D721Med (cell line): ENCODE measurements around the gene ATXN7L3B.
"Not testable (repeated sequence)": the region's sequence is repeated elsewhere in the genome, so short reads cannot be mapped to it uniquely, and the experiment has no call there.

Experiments
- DNase-seq: peaks from one replicate; pipeline ENCODE4 v3.0.0; 2011; ENCODE audit warnings: low spot score; ENCODE audit not compliant: insufficient read length
- FAIRE-seq: peaks from 2 replicates; lab custom pipeline; 2011; peaks lifted over from hg19 to GRCh38; lab: Jason Lieb, UNC
- TF ChIP-seq, protein P1 (sequence below): IDR thresholded peaks from 2 replicates; pipeline ENCODE4 v1.5.1; 2012; ENCODE audit warnings: mild to moderate bottlenecking, control low read depth; ENCODE audit not compliant: insufficient read depth; ENCODE audit errors: missing control alignments

The ATXN7L3B gene

DNA sequence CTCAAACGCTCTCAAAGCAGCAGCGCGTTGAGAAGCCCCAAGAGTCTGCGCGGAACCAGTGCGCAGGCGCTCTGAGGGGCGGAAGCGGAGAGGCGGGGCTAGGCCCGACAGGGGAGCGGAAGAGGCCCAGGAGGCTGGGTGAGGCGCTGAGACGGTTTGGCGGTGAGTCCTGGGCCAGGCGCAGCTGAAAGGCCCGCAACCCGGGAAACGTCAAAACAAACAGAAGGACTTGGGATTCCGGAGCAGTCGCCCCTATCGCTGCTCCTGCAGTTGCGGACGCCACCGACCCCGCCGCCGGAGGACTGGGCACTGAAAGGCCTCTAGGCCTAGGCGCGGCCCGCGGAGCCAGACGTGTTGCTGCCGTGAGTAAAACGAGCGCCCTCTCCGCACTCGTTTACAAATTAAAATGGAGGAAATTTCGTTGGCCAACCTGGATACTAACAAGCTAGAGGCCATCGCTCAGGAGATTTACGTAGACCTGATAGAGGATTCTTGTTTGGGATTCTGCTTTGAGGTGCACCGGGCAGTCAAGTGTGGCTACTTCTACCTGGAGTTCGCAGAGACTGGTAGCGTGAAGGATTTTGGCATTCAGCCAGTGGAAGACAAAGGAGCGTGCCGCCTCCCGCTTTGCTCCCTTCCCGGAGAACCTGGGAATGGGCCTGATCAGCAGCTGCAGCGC is at the start of gene ATXN7L3B:
ATXN7L3B (plus strand) TSS at position 129 of the 679 bp plus-strand sequence; CDS start at position 407, 278 bp downstream.
- TF ChIP-seq, protein P1, sequence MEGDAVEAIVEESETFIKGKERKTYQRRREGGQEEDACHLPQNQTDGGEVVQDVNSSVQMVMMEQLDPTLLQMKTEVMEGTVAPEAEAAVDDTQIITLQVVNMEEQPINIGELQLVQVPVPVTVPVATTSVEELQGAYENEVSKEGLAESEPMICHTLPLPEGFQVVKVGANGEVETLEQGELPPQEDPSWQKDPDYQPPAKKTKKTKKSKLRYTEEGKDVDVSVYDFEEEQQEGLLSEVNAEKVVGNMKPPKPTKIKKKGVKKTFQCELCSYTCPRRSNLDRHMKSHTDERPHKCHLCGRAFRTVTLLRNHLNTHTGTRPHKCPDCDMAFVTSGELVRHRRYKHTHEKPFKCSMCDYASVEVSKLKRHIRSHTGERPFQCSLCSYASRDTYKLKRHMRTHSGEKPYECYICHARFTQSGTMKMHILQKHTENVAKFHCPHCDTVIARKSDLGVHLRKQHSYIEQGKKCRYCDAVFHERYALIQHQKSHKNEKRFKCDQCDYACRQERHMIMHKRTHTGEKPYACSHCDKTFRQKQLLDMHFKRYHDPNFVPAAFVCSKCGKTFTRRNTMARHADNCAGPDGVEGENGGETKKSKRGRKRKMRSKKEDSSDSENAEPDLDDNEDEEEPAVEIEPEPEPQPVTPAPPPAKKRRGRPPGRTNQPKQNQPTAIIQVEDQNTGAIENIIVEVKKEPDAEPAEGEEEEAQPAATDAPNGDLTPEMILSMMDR, result no peak
- FAIRE-seq (no peak), DNase-seq (peak; percentile 77)

DNA sequence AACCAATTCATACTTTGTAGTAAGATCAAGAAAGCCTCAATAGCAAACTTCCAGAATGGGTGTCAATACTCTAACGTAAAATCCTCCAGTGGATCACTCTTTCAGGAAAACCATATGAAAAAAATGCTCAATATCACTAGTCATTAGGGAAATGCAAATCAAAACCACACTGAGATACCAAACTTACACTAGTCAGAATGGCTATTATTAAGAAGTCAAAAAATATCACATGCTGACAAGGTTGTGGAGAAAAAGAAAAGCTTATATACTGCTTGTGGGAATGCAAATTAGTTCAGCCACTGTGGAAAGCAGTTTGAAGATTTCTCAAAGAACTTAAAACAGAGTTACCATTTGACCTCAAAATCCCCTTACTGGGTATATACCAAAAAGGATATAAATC is 49.5 kb upstream of the ATXN7L3B start:
- DNase-seq, result no peak
- no peak for FAIRE-seq
- TF ChIP-seq, protein P1, result no peak

- FAIRE-seq (no peak), DNase-seq (no peak)
- TF ChIP-seq, protein P1, result no peak
Observed at GRCh38 chr12:74489543-74489942, 48.1 kb upstream of the ATXN7L3B start.

- TF ChIP-seq, protein P1, result no peak
- FAIRE-seq, result no peak
- DNase-seq, result no peak
Observed at GRCh38 chr12:74490390-74491064, 47.1 kb upstream of the ATXN7L3B start.

- DNase-seq, result no peak
- TF ChIP-seq, protein P1, result no peak
- no peak for FAIRE-seq
Observed at GRCh38 chr12:74491374-74491773, 46.3 kb upstream of the ATXN7L3B start.

GRCh38 chr12:74499192-74499591 is 38.4 kb upstream of the ATXN7L3B start:
- FAIRE-seq, result no peak

GRCh38 chr12:74508873-74509657 is 28.6 kb upstream of the ATXN7L3B start:
- not testable (repeated sequence) for DNase-seq, FAIRE-seq

More at GRCh38 chr12:74499192-74499591, 38.4 kb upstream of the ATXN7L3B start:
- no peak for DNase-seq
- TF ChIP-seq, protein P1, result no peak
